NCI-H2029 treated with DMSO at 0.1 percent for 48 hours (cell line): ENCODE data around the gene ATP2B2.

Experiments
- DNase-seq: peaks from one replicate; lab custom pipeline; 2025; lab: John Stamatoyannopoulos, UW

Gene ATP2B2

DNA sequence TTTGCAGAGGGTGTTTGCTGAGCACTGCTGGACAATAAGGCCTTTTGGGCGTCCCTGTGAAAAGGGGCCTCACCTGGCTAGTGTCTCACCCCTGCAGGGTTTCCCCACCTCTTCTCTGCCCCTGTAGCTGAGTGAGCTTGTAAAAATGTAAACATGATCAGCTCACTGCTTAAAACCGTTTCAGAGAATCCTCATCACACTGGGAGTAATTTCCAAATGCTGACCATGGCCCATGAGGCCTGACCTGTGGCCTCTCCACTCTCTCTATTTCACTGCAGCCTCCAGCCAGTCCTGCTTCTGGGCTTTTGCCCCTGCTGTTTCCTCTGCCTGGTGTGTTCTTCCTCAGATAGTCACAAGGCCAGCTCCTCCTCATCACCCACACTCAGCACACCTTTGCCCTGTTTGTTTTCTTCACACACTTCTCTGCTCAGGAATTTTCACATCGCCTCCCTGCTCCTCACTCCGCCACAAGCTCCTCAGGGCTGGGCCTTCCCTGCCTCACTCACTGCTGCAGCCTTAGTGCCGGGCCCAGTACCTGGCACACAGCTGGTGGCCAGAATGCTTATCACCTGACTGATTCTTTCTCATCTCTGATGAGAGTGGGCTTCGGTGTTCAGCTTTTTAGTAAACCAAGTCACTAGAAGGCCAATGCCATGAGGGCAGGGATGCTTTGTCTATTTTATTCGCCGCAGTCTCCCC is 105.2 kb downstream of the ATP2B2 start:
- DNase-seq = no peak

DNA sequence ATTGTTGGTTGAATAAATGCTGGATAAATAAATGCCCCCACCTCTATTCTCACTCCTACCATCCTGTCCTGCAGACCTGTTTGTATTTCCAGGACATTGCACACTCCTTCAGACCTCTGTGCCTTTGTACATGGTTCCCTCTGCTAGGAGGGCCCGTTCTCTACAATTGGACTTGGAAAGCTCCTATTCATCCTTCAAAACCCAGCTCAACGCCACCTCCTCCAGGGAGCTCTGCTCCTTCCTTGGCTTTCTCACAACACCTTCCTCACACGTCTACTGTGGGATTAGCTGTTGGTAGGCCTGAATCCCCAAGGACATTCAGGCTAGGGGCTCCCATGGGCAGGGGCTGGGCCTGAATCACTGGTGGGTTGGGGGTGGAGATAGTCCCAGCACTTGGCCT is 105.8 kb downstream of the ATP2B2 start:
- DNase-seq = no peak

- DNase-seq = no peak
Measured at GRCh38 chr3:10398341-10398740, 107.0 kb downstream of the ATP2B2 start.

DNA sequence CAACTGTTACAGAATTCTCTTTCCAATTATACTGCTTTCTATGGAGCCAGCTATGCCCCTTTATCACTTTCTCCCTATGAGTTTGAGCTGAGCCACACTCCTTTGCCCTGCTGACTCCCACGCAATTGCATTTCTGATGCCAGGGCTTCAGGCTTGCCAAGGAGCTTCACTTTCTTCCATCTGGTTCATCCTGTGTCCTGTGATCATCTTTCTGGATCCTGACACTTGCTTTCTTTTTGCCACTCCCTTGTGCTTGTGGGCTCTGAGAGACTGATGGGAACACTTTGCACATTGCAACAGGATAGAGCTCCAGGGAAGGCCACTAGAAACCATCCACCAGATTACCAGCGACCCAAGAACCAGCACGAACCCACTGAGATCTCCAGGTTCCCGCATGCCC is 107.5 kb downstream of the ATP2B2 start:
- no peak for DNase-seq

DNA sequence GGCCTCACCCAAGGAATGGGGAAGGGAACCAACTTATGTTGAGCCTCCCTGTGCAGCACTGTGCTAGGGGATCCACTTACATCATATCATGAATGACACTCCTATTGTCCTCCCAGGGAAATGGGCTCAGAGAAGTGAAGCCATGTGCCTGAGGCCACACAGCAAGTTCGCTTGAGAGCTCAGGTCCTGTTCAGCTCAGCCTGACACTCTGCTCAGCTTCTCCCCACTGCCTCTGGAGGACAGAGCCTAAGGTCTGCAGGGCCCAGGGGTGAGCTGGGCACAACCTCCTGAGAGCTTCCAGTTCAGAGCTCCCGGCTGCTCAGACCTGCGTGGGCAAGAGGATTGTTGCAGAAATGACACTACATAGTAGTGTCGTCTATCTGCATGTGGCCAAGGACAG is 108.5 kb downstream of the ATP2B2 start:
- no peak for DNase-seq

DNA sequence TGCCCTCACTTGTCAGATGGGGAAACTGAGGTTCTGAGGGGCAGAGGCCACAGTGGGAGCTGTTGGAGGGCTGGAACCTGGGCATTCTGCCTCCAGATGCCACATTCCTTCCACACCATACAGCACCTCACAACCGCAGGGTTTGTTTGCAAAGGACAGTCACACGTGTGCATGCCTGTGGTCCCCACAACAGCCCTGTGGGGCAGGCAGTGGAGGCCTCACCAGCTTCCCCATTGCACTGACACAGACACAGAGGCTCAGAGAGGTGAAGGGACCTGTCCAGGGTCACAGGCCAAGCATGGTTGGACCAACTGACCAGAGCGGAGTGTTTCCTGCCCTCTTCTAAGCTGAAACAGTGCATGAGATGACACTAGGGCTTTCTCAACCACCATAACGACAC is 109.3 kb downstream of the ATP2B2 start:
- no peak for DNase-seq

DNA sequence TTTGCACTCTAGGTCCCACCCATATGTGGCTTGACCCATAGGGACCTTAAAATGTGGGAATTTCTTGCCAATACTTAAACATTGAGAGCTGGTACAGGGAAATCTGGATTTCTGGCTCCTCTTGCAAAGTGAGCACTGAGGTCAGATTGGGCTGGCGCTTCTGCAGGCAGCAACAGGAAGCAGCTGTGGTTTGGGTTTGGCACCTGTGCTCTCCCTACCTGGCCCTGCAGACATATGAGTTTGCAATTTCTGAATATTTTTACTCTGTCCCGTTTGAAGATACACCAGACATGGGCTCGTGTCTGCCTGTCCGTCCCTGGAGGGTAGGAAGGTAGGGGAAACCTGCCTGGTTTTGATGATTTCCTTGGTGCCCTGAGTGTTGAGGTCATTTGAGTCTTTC is 109.7 kb downstream of the ATP2B2 start:
- no peak for DNase-seq

DNA sequence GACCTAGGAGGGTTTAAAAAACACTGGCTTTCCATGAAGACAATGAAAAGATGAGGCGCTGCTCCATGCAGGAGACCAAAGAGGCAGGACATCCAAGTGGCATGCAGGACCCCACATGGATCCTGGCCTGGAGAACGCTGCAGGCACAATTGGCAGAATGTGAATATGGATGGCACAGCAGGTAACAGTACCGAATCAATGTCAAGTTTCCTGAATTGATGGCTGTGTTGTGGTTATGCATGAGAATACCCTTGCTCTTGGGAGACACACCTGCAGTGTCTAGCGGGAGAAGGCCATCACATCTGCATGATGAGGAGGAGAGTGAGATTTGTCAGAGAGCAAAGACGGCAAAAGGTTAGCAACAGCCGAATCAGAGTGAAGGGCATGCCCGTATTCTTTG is 110.2 kb downstream of the ATP2B2 start:
- no peak for DNase-seq

- no peak for DNase-seq
Measured at GRCh38 chr3:10394491-10395025, 110.8 kb downstream of the ATP2B2 start.

GRCh38 chr3:10393514-10393913 is 111.9 kb downstream of the ATP2B2 start:
- DNase-seq = no peak

DNA sequence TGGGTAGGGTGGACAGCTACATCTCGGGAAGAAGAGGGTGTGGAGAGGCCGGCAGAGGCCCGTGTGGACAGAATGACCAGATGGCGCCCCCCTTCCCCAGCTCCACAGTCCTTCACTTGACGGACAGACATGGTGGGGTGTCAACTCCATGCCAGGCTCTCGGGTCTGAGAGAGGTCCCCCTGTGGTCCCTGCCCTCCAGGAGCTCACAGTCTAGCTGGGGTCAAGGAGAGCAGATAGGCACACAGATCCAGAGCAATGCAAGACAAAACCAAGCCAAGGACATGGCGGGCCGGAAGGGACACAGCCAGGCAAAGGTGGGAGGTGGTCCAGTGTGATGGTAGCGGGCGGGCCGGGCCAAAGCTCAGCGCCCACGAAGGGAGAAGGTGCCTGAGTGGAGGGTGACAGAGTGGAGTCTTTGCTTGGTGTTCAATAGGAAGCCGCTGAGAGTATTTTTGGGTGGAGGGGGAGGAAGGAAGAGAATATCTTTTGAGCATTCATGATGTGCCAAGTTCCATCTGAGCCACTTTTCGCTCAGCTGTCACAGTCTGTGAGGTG is 112.4 kb downstream of the ATP2B2 start:
- no peak for DNase-seq

- DNase-seq = no peak
Measured at GRCh38 chr3:10392244-10392643, 113.1 kb downstream of the ATP2B2 start.

DNA sequence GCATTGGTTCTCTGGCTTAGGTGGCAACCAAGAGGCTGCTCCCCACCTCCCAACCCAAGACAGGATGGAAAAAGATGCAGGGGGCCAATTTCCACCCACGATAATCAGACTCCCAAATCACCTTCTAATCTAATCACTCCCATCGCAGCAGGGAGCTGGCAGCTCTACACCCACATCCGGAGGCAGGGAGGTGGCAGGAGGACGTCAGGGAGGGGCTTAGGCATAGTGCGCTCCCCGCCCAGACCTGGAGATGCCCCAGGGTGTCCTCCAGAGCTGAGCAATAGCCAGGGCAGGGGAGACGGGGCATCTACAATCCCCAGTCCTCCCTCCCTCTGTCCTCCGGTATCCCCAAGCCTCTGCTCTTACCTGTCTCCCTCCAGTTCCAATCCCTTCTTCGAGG is 114.0 kb downstream of the ATP2B2 start:
- DNase-seq = no peak

- DNase-seq = no peak
Measured at GRCh38 chr3:10390641-10391373, 114.6 kb downstream of the ATP2B2 start.

DNA sequence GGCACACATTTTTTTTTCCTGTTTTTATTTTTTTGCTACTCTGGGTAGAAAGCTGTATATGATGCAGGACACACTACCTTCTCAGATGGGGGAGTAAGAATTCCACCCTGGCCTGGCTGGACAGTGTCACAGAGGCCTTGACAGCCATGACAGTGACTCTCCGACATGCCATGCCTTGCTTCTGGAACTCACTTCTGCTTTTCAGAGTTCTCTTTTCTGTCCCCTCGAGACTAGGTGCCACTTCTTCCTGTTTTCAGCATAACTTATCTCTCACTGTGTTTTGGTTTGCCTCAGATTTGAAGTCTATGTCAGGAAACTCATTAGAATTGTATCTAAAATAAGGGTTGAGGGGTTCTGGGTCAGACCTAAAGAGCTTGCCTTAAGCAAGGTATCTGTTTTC is 115.4 kb downstream of the ATP2B2 start:
- no peak for DNase-seq

DNA sequence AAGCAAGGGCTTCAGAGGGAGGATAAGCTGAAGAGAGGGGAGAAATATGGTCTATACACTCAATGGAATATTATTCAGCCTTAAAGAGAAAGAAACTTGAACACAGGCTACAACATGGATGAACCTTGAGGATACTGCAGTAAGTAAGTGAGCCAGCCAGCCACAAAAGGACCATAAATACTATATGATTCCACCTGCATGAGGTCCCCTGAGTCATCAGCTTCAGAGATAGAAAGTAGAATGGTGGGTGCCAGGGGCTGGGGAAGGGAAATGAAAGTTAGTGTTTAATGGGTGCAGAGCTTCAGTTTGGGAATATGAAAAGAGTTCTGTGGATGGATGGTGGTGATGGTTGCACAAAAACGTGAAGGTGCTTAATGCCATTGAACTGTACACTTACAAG is 116.0 kb downstream of the ATP2B2 start:
- no peak for DNase-seq

- no peak for DNase-seq
Measured at GRCh38 chr3:10387881-10388609, 117.3 kb downstream of the ATP2B2 start.

DNA sequence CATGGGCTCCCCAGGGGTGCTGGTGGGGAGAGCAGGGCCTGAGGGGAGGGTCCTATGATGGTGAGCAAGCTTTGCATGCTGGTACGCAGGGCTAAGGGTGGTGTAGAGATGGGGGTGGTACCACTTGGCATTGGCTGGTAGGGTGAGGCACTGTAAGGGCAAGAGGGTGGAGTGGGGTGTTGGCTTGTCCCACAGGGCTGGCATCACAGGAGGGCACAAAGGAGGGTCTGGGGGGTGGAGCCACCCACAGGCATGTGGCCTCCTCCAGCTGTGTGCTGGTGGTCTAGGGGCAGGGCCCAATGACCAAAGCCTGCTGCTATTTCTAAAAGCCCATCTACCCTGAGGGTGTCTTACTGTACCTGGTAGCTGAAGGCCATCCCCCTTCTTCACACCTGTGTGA is 119.3 kb downstream of the ATP2B2 start:
- DNase-seq = no peak

- DNase-seq = no peak
Measured at GRCh38 chr3:10384541-10385360, 120.6 kb downstream of the ATP2B2 start.

DNA sequence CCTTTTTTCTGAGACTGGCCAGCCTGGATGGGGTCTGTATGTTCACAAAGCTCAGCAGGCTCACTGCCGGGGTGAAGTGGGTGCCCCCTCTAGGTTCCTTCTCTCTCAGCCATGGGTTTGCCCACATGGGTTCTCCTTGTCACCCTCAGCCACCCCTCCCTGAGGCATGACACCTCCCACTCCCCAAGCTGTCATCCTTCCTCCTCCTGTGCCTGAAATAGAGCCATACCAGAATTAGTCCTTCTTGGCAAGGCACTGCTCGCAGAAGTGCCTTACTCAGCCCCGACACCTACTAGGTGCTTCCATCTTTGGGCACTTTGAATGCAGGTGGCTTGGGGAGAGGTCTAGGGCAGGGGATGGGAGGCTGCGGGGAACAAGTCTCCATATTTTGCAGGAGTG is 121.5 kb downstream of the ATP2B2 start:
- DNase-seq = no peak
